Measurements from ENCODE around the gene OSBPL10.
"Not testable (repeated sequence)": the region's sequence is repeated elsewhere in the genome, so short reads cannot be mapped to it uniquely, and the experiment has no call there.

The OSBPL10 gene

DNA sequence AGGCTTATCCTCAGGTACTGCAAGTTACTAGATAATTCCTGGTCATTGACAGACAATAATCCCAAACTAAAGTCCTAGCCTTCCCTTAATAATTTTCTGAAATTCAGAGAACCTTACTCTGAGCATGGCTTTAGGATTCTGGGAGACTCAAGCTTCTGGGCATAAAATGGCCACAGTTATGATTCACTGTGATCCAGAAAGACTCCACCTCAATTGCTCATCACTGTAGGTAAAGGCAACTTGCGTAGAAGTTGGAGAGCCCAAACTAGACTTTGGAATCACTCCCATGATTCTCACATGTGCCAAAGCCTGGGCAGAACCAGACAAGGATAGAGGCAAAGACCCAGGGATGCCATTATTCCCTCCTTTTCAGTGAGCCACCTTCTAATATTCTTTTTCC, 195.3 kb downstream of the OSBPL10 start:
- Histone ChIP-seq H3K9me3 (ENCODE audit: control insufficient read depth, low read length) (no peaks in the 10 kb centered on the region), H2BK5ac (ENCODE audit: low read depth, low read length, poor library complexity, severe bottlenecking) (no peak overlapping the region), H3K36me3 (ENCODE audit: control insufficient read depth in 1 of 2, insufficient read depth in 2 of 2, low read depth in 1 of 2, low read length in 2 of 2) (peaks cover 0 to 3% of the 10 kb centered on the region in 2 experiments), H3K18ac (ENCODE audit: low read depth in 1 of 2, low read length in 2 of 2) (no peak overlapping the region), H2BK12ac (ENCODE audit: low read length in 2 of 2) (no peak overlapping the region), H3K9ac (ENCODE audit: low read length) (no peak overlapping the region), H2AFZ (ENCODE audit: low read depth, low read length) (no peak overlapping the region), H3K27me3 (ENCODE audit: control insufficient read depth in 1 of 2, insufficient read depth in 1 of 2, low read length in 2 of 2) (no peaks in the 10 kb centered on the region), H3K23ac (ENCODE audit: low read length in 2 of 2) (no peak overlapping the region), H3K4me3 (ENCODE audit: insufficient read depth in 1 of 2, low read depth in 1 of 2, low read length in 2 of 2) (no peak overlapping the region), H3K14ac (ENCODE audit: low read length in 2 of 2) (no peak overlapping the region), H2AK5ac (ENCODE audit: low read length, severe bottlenecking) (no peak overlapping the region), H4K91ac (ENCODE audit: low read length) (no peak overlapping the region), H2BK120ac (ENCODE audit: low read depth, low read length) (no peak overlapping the region), H4K8ac (ENCODE audit: low read length) (no peak overlapping the region), H3K4me2 (ENCODE audit: low read length, poor library complexity, severe bottlenecking) (no peak overlapping the region), H3K4ac (ENCODE audit: low read depth in 1 of 2, low read length in 2 of 2) (no peak overlapping the region), H3K4me1 (ENCODE audit: control insufficient read depth, insufficient read depth, low read depth, low read length) (no peaks in the 10 kb centered on the region), H3K27ac (ENCODE audit: low read length, poor library complexity, severe bottlenecking) (no peak overlapping the region), H3K79me1 (replicated peaks; ENCODE audit: low read length, poor library complexity, severe bottlenecking) (peaks cover 4% of the 10 kb centered on the region), H2BK15ac (ENCODE audit: low read depth, poor library complexity, severe bottlenecking) (no peak overlapping the region)
- no peak for DNase-seq
- 100% methylated on average over 1 of the region's 1 CpG for WGBS

DNA sequence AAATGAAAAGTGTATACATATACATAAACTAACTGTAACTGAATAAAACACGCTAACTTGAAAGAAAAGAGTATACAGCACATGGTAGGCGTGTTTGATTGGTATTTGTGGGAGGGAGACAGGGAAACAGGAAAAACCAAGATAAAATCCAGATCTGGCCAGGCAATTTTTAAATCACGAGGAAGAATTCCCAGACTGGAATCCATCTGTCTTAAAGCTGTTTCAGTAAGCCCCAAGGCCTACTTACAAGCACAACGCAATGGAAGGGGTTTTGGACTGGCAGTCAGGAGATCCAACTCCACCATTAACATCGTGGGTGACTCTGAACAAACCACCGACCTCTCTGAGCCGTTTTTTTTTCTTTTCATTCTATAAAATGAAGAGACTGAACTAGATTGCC, 195.8 kb downstream of the OSBPL10 start:
- H2BK120ac ChIP-seq (ENCODE audit: low read depth, low read length): no peak overlapping the region
- H3K36me3 ChIP-seq (ENCODE audit: control insufficient read depth in 1 of 2, insufficient read depth in 2 of 2, low read depth in 1 of 2, low read length in 2 of 2): peaks cover 0 to 3% of the 10 kb centered on the region in 2 experiments
- no peak overlapping the region for H3K4me2 ChIP-seq (ENCODE audit: low read length, poor library complexity, severe bottlenecking)
- no peak overlapping the region for H3K14ac ChIP-seq (ENCODE audit: low read length in 2 of 2)
- H3K27ac ChIP-seq (ENCODE audit: low read length, poor library complexity, severe bottlenecking): no peak overlapping the region
- no peak overlapping the region for H2BK15ac ChIP-seq (ENCODE audit: low read depth, poor library complexity, severe bottlenecking)
- H3K9me3 ChIP-seq (ENCODE audit: control insufficient read depth, low read length): no peaks in the 10 kb centered on the region
- no peak for DNase-seq
- no peak overlapping the region for H3K4ac ChIP-seq (ENCODE audit: low read depth in 1 of 2, low read length in 2 of 2)
- H2BK5ac ChIP-seq (ENCODE audit: low read depth, low read length, poor library complexity, severe bottlenecking): no peak overlapping the region
- no peak overlapping the region for H2BK12ac ChIP-seq (ENCODE audit: low read length in 2 of 2)
- no peak overlapping the region for H3K23ac ChIP-seq (ENCODE audit: low read length in 2 of 2)
- H2AK5ac ChIP-seq (ENCODE audit: low read length, severe bottlenecking): no peak overlapping the region
- H4K8ac ChIP-seq (ENCODE audit: low read length): no peak overlapping the region
- no peaks in the 10 kb centered on the region for H3K4me1 ChIP-seq (ENCODE audit: control insufficient read depth, insufficient read depth, low read depth, low read length)
- no peak overlapping the region for H3K4me3 ChIP-seq (ENCODE audit: insufficient read depth in 1 of 2, low read depth in 1 of 2, low read length in 2 of 2)
- H4K91ac ChIP-seq (ENCODE audit: low read length): no peak overlapping the region
- no peak overlapping the region for H3K18ac ChIP-seq (ENCODE audit: low read depth in 1 of 2, low read length in 2 of 2)
- no peaks in the 10 kb centered on the region for H3K27me3 ChIP-seq (ENCODE audit: control insufficient read depth in 1 of 2, insufficient read depth in 1 of 2, low read length in 2 of 2)
- no peak overlapping the region for H3K9ac ChIP-seq (ENCODE audit: low read length)
- no peak overlapping the region for H2AFZ ChIP-seq (ENCODE audit: low read depth, low read length)
- H3K79me1 ChIP-seq (replicated peaks; ENCODE audit: low read length, poor library complexity, severe bottlenecking): peaks cover 4% of the 10 kb centered on the region
- WGBS: 85% methylated on average over 7 of the region's 7 CpGs

DNA sequence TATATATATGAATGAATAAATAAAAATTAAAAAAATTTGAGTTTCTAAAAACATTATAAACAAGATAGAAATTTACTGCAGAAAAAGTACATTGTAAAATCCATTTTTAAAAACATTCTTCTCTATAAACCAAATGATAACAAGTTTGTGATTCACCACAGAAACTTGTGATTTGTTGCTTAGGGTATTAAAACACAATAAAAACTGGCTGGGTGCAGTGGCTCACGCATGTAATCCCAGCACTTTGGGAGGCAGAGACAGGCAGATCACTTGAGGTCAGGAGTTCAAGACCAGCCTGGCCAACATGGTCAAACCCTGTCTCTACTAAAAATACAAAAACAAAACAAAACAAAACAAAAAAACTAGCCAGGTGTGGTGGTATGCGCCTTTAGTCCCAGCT, 197.2 kb downstream of the OSBPL10 start:
- H3K4me1 ChIP-seq (ENCODE audit: control insufficient read depth, insufficient read depth, low read depth, low read length); H2BK12ac ChIP-seq (ENCODE audit: low read length in 2 of 2); H3K18ac ChIP-seq (ENCODE audit: low read depth in 1 of 2, low read length in 2 of 2); H4K8ac ChIP-seq (ENCODE audit: low read length); H2BK15ac ChIP-seq (ENCODE audit: low read depth, poor library complexity, severe bottlenecking); H2AK5ac ChIP-seq (ENCODE audit: low read length, severe bottlenecking); H3K9me3 ChIP-seq (ENCODE audit: control insufficient read depth, low read length); H3K27ac ChIP-seq (ENCODE audit: low read length, poor library complexity, severe bottlenecking); H2BK120ac ChIP-seq (ENCODE audit: low read depth, low read length); H2AFZ ChIP-seq (ENCODE audit: low read depth, low read length); H3K79me1 ChIP-seq (replicated peaks; ENCODE audit: low read length, poor library complexity, severe bottlenecking); H3K9ac ChIP-seq (ENCODE audit: low read length); H3K4ac ChIP-seq (ENCODE audit: low read depth in 1 of 2, low read length in 2 of 2); H3K14ac ChIP-seq (ENCODE audit: low read length in 2 of 2); H3K23ac ChIP-seq (ENCODE audit: low read length in 2 of 2); H2BK5ac ChIP-seq (ENCODE audit: low read depth, low read length, poor library complexity, severe bottlenecking); H3K4me3 ChIP-seq (ENCODE audit: insufficient read depth in 1 of 2, low read depth in 1 of 2, low read length in 2 of 2); DNase-seq; H4K91ac ChIP-seq (ENCODE audit: low read length); H3K27me3 ChIP-seq (ENCODE audit: control insufficient read depth in 1 of 2, insufficient read depth in 1 of 2, low read length in 2 of 2); H3K4me2 ChIP-seq (ENCODE audit: low read length, poor library complexity, severe bottlenecking); H3K36me3 ChIP-seq (ENCODE audit: control insufficient read depth in 1 of 2, insufficient read depth in 2 of 2, low read depth in 1 of 2, low read length in 2 of 2): not testable (repeated sequence)
- 92% methylated on average over 2 of the region's 2 CpGs for WGBS

DNA sequence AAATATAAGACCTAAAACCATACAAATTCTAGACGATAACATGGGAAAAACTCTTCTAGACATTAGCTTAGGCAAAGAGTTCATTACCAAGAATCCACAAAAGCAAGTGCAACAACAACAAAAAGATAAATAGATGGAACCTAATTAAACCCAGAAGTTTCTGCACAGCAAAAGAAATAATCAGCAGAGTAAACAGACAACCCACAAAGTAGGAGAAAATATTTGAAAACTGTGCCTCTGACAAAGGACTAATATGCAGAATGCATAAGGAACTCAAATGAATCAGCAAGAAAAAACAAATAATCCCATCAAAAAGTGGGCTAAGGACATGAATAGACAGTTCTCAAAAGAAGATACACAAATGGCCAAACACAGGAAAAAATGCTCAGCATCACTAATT, 198.8 kb downstream of the OSBPL10 start:
- not testable (repeated sequence) for DNase-seq; H2BK120ac ChIP-seq (ENCODE audit: low read depth, low read length); H3K4me1 ChIP-seq (ENCODE audit: control insufficient read depth, insufficient read depth, low read depth, low read length); H2AFZ ChIP-seq (ENCODE audit: low read depth, low read length); H3K9me3 ChIP-seq (ENCODE audit: control insufficient read depth, low read length); H3K14ac ChIP-seq (ENCODE audit: low read length in 2 of 2); H3K36me3 ChIP-seq (ENCODE audit: control insufficient read depth in 1 of 2, insufficient read depth in 2 of 2, low read depth in 1 of 2, low read length in 2 of 2); H2BK15ac ChIP-seq (ENCODE audit: low read depth, poor library complexity, severe bottlenecking); H3K4me2 ChIP-seq (ENCODE audit: low read length, poor library complexity, severe bottlenecking); H3K9ac ChIP-seq (ENCODE audit: low read length); H2BK5ac ChIP-seq (ENCODE audit: low read depth, low read length, poor library complexity, severe bottlenecking); H4K91ac ChIP-seq (ENCODE audit: low read length); H3K4ac ChIP-seq (ENCODE audit: low read depth in 1 of 2, low read length in 2 of 2); H3K27me3 ChIP-seq (ENCODE audit: control insufficient read depth in 1 of 2, insufficient read depth in 1 of 2, low read length in 2 of 2); H3K4me3 ChIP-seq (ENCODE audit: insufficient read depth in 1 of 2, low read depth in 1 of 2, low read length in 2 of 2); H4K8ac ChIP-seq (ENCODE audit: low read length); H2BK12ac ChIP-seq (ENCODE audit: low read length in 2 of 2); H3K27ac ChIP-seq (ENCODE audit: low read length, poor library complexity, severe bottlenecking); H3K79me1 ChIP-seq (replicated peaks; ENCODE audit: low read length, poor library complexity, severe bottlenecking); H3K18ac ChIP-seq (ENCODE audit: low read depth in 1 of 2, low read length in 2 of 2); H3K23ac ChIP-seq (ENCODE audit: low read length in 2 of 2); H2AK5ac ChIP-seq (ENCODE audit: low read length, severe bottlenecking)
- 90% methylated on average over 1 of the region's 1 CpG for WGBS
